Activated CD4-positive, alpha-beta T cell treated with anti-CD3 and anti-CD28 coated beads, Interleukin-2, amount 50 U/mL, for 16 hours (primary cell): Measurements from ENCODE around the gene GTF2H1.
A peak's percentile ranks its signal among the peaks of the same experiment; 100 is the strongest.

ENCODE experiments used
- DNase-seq: peaks from one replicate; pipeline ENCODE4 v3.0.0-alpha.2; 2020

The GTF2H1 gene

GRCh38 chr11:18321969-18322711 is at the start of gene GTF2H1, which contains the start of gene HPS5:
Gene GTF2H1 (plus strand): TSS chr11:18322567. CDS start chr11:18333075, 10,508 bp downstream.
Gene HPS5 (minus strand): TSS chr11:18322140. CDS start chr11:18317858, 4,282 bp downstream.
- DNase-seq: peak; percentile 98

DNA sequence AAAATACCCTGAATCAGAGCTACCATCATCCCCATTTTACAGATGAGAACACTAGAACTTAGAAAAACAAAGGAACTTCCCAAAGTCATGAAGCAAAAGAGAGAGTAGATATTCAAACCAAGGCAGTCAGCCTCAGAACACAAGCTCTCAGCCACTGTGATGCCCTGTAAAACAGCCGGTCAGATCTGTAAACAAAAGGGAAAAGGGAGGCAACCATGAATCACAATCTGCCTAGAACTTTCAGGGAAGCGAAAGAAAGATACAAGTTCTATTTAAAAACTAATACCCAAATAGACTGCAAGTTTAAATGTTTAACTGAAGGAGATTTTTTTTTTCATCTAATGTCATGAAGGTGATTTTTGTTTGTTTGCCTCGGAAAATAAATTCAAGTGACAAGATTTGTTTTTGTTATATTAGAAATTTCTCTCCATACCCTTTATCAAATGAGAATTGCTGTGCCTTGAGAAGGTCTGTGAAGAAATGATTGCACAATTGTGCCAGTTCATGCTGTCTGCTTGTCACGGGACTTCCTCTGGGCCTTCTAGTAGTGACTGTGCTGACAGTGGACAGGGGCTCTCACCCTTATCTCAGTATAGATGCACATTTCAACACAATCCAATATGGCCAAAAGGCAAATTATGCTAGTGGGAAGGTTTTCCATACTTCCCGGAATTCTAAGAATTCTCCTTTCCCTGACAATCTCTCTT is 44.6 kb upstream of the GTF2H1 start:
- DNase-seq: no peak

- DNase-seq: peak; percentile 19
Observed at GRCh38 chr11:18280438-18281045, 41.8 kb upstream of the GTF2H1 start.

GRCh38 chr11:18282626-18283025 is 39.7 kb upstream of the GTF2H1 start:
- no peak for DNase-seq

DNA sequence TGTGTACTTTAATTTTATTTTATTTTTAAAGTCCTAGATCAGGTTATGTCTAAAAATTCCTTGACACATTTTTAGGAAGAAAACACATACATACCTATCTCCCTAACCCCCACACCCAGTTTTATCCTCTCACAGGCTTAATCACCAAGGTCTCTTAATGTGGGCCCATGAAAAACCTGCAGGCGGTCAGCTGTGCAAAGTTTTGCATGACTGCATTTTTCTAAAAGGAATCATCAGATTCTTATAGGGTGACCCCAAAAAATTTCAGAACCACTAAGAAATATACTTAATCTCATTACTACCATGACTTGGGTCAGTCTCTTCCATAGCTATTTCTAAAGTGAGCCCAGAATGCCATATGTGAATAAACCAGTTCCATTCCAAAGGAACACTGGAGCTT is 36.5 kb upstream of the GTF2H1 start:
- no peak for DNase-seq

DNA sequence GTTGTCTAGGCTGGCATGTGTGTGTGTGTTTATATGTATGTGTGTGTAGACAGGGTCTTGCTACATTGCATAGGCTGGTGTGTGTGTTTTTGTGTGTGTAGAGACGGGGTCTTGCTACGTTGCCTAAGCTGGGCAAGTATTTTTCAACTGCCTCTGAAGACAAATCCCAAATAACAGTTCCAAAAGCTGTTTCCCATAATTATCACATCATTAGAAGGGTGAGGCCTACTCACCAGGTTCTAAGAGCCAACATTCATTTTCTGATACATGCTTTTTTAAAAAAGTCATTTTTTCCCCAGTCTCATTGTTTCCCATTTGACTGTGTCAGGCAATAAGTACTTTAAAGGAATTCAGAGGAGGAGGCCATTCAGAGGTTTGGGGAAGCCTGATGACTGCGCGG is 33.5 kb upstream of the GTF2H1 start:
- DNase-seq: no peak

DNA sequence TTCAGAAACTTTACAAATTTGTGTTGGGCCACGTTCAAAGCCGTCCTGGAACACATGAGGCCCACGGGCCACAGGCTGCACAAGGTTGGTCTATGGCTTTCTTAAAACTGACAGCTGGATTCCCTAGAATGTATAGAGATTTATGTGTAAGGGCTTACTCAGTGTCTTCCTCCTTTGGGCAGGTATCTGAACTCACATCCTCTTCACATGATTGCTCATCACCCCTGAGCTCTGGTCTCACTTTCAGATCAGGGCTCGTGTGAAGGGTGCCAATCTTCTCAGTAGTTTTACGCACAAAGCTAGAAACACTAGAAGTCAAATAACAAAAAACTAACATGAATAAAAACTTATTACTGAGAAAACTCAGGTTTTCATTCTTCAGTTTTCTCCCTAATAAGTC is 27.5 kb upstream of the GTF2H1 start:
- peak; percentile 57 for DNase-seq

- no peak for DNase-seq
Observed at GRCh38 chr11:18295316-18295715, 27.1 kb upstream of the GTF2H1 start.

- DNase-seq: no peak
Observed at GRCh38 chr11:18299721-18300120, 22.6 kb upstream of the GTF2H1 start.

GRCh38 chr11:18304745-18305144 is 17.6 kb upstream of the GTF2H1 start:
- DNase-seq: no peak

GRCh38 chr11:18307461-18308139 is 14.8 kb upstream of the GTF2H1 start:
- no peak for DNase-seq

- no peak for DNase-seq
Observed at GRCh38 chr11:18308242-18308641, 14.1 kb upstream of the GTF2H1 start.

DNA sequence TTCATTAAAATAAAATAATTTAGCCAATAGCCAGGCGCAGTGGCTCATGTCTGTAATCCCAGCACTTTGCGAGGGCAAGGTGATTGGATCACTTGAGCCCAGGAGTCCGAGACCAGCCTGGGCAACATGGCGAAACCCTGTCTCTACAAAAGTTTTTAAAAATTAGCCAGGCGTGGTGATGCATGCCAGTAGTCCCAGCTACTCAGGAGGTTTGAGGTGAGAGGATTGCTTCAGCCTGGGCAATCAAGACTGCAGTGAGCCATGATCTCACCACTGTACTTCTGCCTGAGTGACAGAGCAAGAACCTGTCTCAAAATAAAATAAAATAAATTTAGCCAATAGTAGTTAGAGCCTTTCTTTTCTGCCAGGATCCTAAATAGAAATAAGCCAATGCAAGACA is 12.7 kb upstream of the GTF2H1 start:
- DNase-seq: no peak

DNA sequence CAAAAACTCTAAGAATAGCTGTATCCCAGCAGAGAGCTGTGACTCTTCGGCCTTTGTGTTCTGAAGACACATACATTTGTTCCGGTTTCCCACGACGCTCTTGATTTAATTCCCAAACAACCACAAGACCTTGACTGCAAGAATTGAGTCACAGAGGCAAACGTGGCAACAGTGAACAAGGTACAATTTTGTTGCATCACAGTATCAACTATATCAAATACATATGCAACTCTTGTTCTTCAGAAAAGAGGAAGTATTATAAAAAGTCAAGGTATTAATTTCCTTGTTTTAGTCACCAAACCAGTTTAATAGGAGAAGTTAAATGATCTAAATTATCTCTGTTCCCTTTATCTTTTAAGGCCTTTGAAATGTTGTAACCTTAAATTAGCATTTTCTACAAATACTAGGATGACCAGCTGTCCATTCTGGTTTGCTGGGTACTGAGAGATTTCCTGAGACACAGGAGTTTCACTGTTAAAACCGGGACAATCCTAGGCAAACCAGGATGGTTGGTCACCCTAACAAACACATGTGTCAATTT is 11.5 kb upstream of the GTF2H1 start:
- DNase-seq: no peak

GRCh38 chr11:18312012-18312411 is 10.4 kb upstream of the GTF2H1 start:
- no peak for DNase-seq

GRCh38 chr11:18312663-18313420 is 9.5 kb upstream of the GTF2H1 start:
- DNase-seq: no peak

DNA sequence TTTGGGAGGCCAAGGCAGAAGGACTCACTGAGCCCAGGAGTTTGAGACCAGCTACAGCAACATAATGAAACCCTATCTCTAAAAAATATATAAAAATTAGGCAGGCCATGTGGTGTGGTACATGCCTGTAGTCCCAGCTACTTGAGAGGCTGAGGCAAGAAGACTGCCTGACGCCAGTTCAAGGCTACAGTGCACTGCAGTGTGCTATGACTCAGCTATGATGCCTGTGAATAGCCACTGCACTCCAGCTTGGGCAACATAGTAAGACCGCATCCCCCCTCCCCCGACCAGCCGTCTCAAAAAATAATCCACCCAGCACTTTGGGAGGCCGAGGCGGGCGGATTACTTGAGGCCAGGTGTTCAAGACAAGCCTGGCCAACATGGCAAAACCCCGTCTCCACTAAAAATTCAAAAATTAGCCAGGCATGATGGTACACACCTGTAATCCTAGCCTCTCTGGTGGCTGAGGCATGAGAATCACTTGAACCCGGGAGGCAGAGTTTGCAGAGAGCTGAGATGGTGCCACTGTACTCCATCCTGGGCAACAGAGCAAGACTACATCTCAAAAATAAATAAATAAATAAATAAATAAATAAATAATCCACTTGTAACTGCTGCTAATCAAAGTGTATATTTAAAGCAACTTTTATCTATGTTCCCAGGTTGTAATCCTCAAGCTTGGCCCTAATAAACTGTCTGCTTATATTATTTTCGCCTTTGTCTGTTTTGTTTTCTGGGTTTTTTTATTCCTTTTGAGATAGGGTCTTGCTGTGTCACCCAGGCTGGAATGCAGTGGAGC is 8.2 kb upstream of the GTF2H1 start:
- DNase-seq: no peak

DNA sequence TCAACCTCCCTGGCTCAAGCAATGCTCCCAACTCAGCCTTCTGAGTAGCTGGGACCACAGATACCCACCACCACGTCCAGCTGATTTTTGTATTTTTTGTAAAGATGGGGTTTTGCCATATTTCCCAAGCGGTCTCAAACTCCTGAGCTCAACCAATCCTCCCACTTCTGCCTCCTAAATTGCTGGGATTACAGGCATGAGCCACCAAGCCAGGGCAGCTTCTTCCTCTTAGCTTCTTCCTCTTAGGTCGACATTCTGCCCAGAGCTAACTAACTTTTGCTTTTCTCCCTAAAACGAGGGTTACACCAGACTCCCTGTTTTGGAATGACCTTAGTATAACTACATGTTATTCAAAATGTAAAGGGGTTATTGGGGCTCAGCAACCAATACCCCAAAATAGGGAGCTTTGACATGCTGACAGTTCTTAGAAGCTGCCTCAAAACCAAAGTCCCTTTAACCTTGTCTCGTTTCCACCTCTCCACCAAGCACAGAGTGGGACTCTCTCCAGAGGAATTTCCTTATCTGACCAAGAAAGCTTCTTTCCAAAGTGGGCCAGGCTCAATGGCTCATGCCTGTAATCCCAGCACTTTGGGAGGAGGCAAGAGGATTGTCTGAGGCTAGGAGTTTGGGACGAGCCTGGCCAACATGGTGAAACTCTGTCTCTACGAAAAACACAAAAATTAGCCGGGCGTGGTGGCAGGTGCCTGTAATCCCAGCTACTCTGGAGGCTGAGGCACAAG is 7.4 kb upstream of the GTF2H1 start:
- DNase-seq: no peak

- DNase-seq: no peak
Observed at GRCh38 chr11:18315893-18316292, 6.5 kb upstream of the GTF2H1 start.

GRCh38 chr11:18317551-18317950 is 4.8 kb upstream of the GTF2H1 start:
- no peak for DNase-seq

DNA sequence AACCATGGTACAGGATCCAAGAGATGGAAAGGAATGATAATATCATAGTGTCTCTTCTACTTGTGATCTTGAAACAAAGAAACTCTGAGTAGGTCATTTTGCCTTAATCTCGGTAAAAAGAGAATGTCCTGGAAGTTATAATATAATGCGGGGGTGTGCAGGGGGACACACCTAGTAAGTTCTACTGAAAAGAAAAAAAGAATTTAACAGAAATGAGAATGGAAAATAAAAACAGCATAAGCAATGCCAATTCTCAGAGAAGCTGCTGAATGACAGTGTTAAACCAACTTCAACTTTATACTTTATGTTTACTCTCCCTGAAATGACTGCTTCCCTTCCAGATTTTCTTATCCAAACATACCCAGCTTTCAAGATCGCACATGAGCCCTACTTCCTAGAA is 2.5 kb upstream of the GTF2H1 start:
- no peak for DNase-seq
